Mesenchymal stem cell (in vitro differentiated cells and primary cell): ENCODE data around the gene EML1.

Experiments
- DNase-seq: peaks from one replicate; pipeline ENCODE4 v3.0.0-alpha.2; 2013
- H2AFZ ChIP-seq: one replicate; pipeline ENCODE4 v1.6.1; 2013; ENCODE audit warnings: low read depth, mild to moderate bottlenecking, control low read depth, inconsistent platforms, low read length, moderate library complexity
- H2AK5ac ChIP-seq: 2 replicates; pipeline ENCODE4 v1.6.1; 2013; ENCODE audit warnings: low read length, moderate library complexity, mild to moderate bottlenecking, inconsistent platforms; ENCODE audit not compliant: severe bottlenecking
- H2BK120ac ChIP-seq: one replicate; pipeline ENCODE4 v1.6.1; 2013; ENCODE audit warnings: low read depth, mild to moderate bottlenecking, inconsistent platforms, low read length, moderate library complexity
- H2BK12ac ChIP-seq, 2 experiments: one replicate each; pipeline ENCODE4 v1.6.1; 2013; ENCODE audit warnings: inconsistent platforms in 2 of 2, low read length in 2 of 2, mild to moderate bottlenecking in 2 of 2, moderate library complexity in 2 of 2, control low read depth in 1 of 2
- H2BK15ac ChIP-seq: one replicate; pipeline ENCODE4 v1.6.1; 2013; ENCODE audit warnings: mild to moderate bottlenecking, low read depth, inconsistent platforms; ENCODE audit not compliant: poor library complexity, severe bottlenecking
- H2BK5ac ChIP-seq: 2 replicates; pipeline ENCODE4 v1.6.1; 2013; ENCODE audit warnings: low read depth, mild to moderate bottlenecking, low read length, control low read depth, inconsistent platforms; ENCODE audit not compliant: poor library complexity, severe bottlenecking
- H3K14ac ChIP-seq, 2 experiments: one replicate each; pipeline ENCODE4 v1.6.1; 2013; ENCODE audit warnings: inconsistent platforms in 2 of 2, low read length in 2 of 2, control low read depth in 1 of 2, mild to moderate bottlenecking in 1 of 2, moderate library complexity in 1 of 2
- H3K18ac ChIP-seq, 2 experiments: one replicate each; pipeline ENCODE4 v1.6.1; 2013; ENCODE audit warnings: inconsistent platforms in 2 of 2, low read length in 2 of 2, control low read depth in 1 of 2, low read depth in 1 of 2, mild to moderate bottlenecking in 1 of 2
- H3K23ac ChIP-seq, 2 experiments: one replicate each; pipeline ENCODE4 v1.6.1; 2013; ENCODE audit warnings: inconsistent platforms in 2 of 2, low read length in 2 of 2, mild to moderate bottlenecking in 2 of 2, moderate library complexity in 2 of 2, control low read depth in 1 of 2
- H3K27ac ChIP-seq: 2 replicates; pipeline ENCODE4 v1.5.1; 2013; ENCODE audit warnings: mild to moderate bottlenecking, moderate library complexity, low read length, control low read depth, inconsistent platforms; ENCODE audit not compliant: poor library complexity, severe bottlenecking
- H3K27me3 ChIP-seq, 2 experiments: 2 replicates each; pipeline versions ENCODE4 v1.6.1 to v1.7.0; 2013; ENCODE audit warnings: low read length in 2 of 2, mild to moderate bottlenecking in 2 of 2, moderate library complexity in 2 of 2, control low read depth in 1 of 2, inconsistent platforms in 1 of 2; ENCODE audit not compliant: control insufficient read depth in 1 of 2, insufficient read depth in 1 of 2
- H3K36me3 ChIP-seq, 2 experiments: 2 replicates each; pipeline versions ENCODE4 v1.6.1 to v1.7.0; 2013; ENCODE audit warnings: low read length in 2 of 2, control low read depth in 1 of 2, inconsistent platforms in 1 of 2, low read depth in 1 of 2, mild to moderate bottlenecking in 1 of 2; ENCODE audit not compliant: insufficient read depth in 2 of 2, control insufficient read depth in 1 of 2
- H3K4ac ChIP-seq, 2 experiments: one replicate each; pipeline ENCODE4 v1.6.1; 2013; ENCODE audit warnings: inconsistent platforms in 2 of 2, low read length in 2 of 2, mild to moderate bottlenecking in 2 of 2, moderate library complexity in 2 of 2, control low read depth in 1 of 2, low read depth in 1 of 2
- H3K4me1 ChIP-seq: 2 replicates; pipeline ENCODE4 v1.6.1; 2013; ENCODE audit warnings: low read depth, low read length, control low read depth; ENCODE audit not compliant: control insufficient read depth, insufficient read depth
- H3K4me2 ChIP-seq: 2 replicates; pipeline ENCODE4 v1.6.1; 2013; ENCODE audit warnings: low read length, mild to moderate bottlenecking, inconsistent platforms; ENCODE audit not compliant: poor library complexity, severe bottlenecking
- H3K4me3 ChIP-seq, 2 experiments: 2 replicates each; pipeline versions ENCODE4 v1.5.1 to v1.7.0; 2013; ENCODE audit warnings: low read length in 2 of 2, mild to moderate bottlenecking in 2 of 2, control low read depth in 1 of 2, low read depth in 1 of 2; ENCODE audit not compliant: insufficient read depth in 1 of 2
- H3K79me1 ChIP-seq: replicated peaks from 2 replicates; pipeline ENCODE4 v1.6.1; 2013; ENCODE audit warnings: mild to moderate bottlenecking, control low read depth, low read length, inconsistent platforms; ENCODE audit not compliant: poor library complexity, severe bottlenecking
- H3K9ac ChIP-seq: 2 replicates; pipeline ENCODE4 v1.7.0; 2013; ENCODE audit warnings: mild to moderate bottlenecking, low read length, moderate library complexity
- H3K9me3 ChIP-seq: 2 replicates; pipeline ENCODE4 v1.7.0; 2013; ENCODE audit warnings: mild to moderate bottlenecking, low read length; ENCODE audit not compliant: control insufficient read depth
- H4K8ac ChIP-seq: one replicate; pipeline ENCODE4 v1.6.1; 2013; ENCODE audit warnings: inconsistent platforms, mild to moderate bottlenecking, low read length, moderate library complexity
- H4K91ac ChIP-seq: one replicate; pipeline ENCODE4 v1.6.1; 2013; ENCODE audit warnings: mild to moderate bottlenecking, low read length, inconsistent platforms
- WGBS: methylation state at CpG from one replicate; pipeline ENCODE4 v1.1.7; 2013; ENCODE audit warnings: mixed read lengths; 5-methylcytosine and 5-hydroxymethylcytosine counted together

The EML1 gene

GRCh38 chr14:99961826-99962518 is 168.8 kb downstream of the EML1 start:
- Histone ChIP-seq H3K4me2 (no peak overlapping the region), H2BK12ac (no peak overlapping the region), H3K14ac (no peak overlapping the region), H3K9ac (no peak overlapping the region), H4K8ac (no peak overlapping the region), H3K23ac (no peak overlapping the region), H2BK15ac (no peak overlapping the region), H3K4ac (no peak overlapping the region), H3K9me3 (no peaks in the 10 kb centered on the region), H3K4me3 (no peak overlapping the region), H2AK5ac (no peak overlapping the region), H3K27me3 (peaks cover 17 to 24% of the 10 kb centered on the region in 2 experiments), H2BK5ac (no peak overlapping the region), H3K36me3 (no peaks in the 10 kb centered on the region), H3K18ac (no peak overlapping the region), H2AFZ (no peak overlapping the region), H4K91ac (no peak overlapping the region), H3K79me1 (no peaks in the 10 kb centered on the region), H2BK120ac (no peak overlapping the region), H3K27ac (no peak overlapping the region), H3K4me1 (peaks cover 1% of the 10 kb centered on the region)
- 62% methylated on average over 16 of the region's 18 CpGs for WGBS
- DNase-seq = no peak

- Histone ChIP-seq H2BK5ac (no peak overlapping the region), H2AK5ac (no peak overlapping the region), H4K91ac (no peak overlapping the region), H3K4me3 (no peak overlapping the region), H3K4me2 (no peak overlapping the region), H3K18ac (no peak overlapping the region), H4K8ac (no peak overlapping the region), H3K9me3 (no peaks in the 10 kb centered on the region), H3K23ac (no peak overlapping the region), H3K14ac (no peak overlapping the region), H2AFZ (no peak overlapping the region), H2BK15ac (no peak overlapping the region), H3K36me3 (no peaks in the 10 kb centered on the region), H3K79me1 (no peaks in the 10 kb centered on the region), H3K4ac (no peak overlapping the region), H3K9ac (no peak overlapping the region), H2BK12ac (no peak overlapping the region), H2BK120ac (no peak overlapping the region), H3K27me3 (peaks cover 9 to 14% of the 10 kb centered on the region in 2 experiments), H3K4me1 (peaks cover 19% of the 10 kb centered on the region), H3K27ac (no peak overlapping the region)
- 92% methylated on average over 9 of the region's 9 CpGs for WGBS
- DNase-seq = no peak
These were observed 171.8 kb downstream of the EML1 start for GRCh38 chr14:99964979-99965378.

GRCh38 chr14:99966037-99966835 is 173.0 kb downstream of the EML1 start:
- Histone ChIP-seq H3K14ac (no peak overlapping the region), H2BK5ac (no peak overlapping the region), H2BK120ac (no peak overlapping the region), H4K91ac (no peak overlapping the region), H3K27ac (no peak overlapping the region), H2AK5ac (no peak overlapping the region), H3K4me2 (no peak overlapping the region), H3K79me1 (peaks cover 1% of the 10 kb centered on the region), H4K8ac (no peak overlapping the region), H3K4me3 (no peak overlapping the region), H3K4me1 (peaks cover 22% of the 10 kb centered on the region), H3K18ac (no peak overlapping the region), H3K9ac (no peak overlapping the region), H3K23ac (no peak overlapping the region), H2BK15ac (no peak overlapping the region), H3K36me3 (no peaks in the 10 kb centered on the region), H3K4ac (no peak overlapping the region), H3K9me3 (no peaks in the 10 kb centered on the region), H2BK12ac (no peak overlapping the region), H3K27me3 (peaks cover 4 to 6% of the 10 kb centered on the region in 2 experiments), H2AFZ (no peak overlapping the region)
- DNase-seq = no peak
- WGBS = 85% methylated on average over 23 of the region's 23 CpGs

GRCh38 chr14:99966912-99967311 is 173.7 kb downstream of the EML1 start:
- H2BK15ac ChIP-seq = no peak overlapping the region
- no peak overlapping the region for H3K23ac ChIP-seq
- no peak overlapping the region for H3K18ac ChIP-seq
- WGBS = 81% methylated on average over 12 of the region's 12 CpGs
- H3K79me1 ChIP-seq = peaks cover 1% of the 10 kb centered on the region
- no peak overlapping the region for H3K4ac ChIP-seq
- no peak overlapping the region for H4K91ac ChIP-seq
- H3K4me1 ChIP-seq = peaks cover 22% of the 10 kb centered on the region
- H3K27me3 ChIP-seq = peaks cover 4 to 6% of the 10 kb centered on the region in 2 experiments
- no peak overlapping the region for H4K8ac ChIP-seq
- H3K14ac ChIP-seq = no peak overlapping the region
- H2BK120ac ChIP-seq = no peak overlapping the region
- no peaks in the 10 kb centered on the region for H3K9me3 ChIP-seq
- H3K36me3 ChIP-seq = no peaks in the 10 kb centered on the region
- DNase-seq = no peak
- no peak overlapping the region for H3K4me2 ChIP-seq
- H2AFZ ChIP-seq = no peak overlapping the region
- peak overlapping the region; percentile 30 for H2AK5ac ChIP-seq
- H3K27ac ChIP-seq = no peak overlapping the region
- no peak overlapping the region for H3K4me3 ChIP-seq
- no peak overlapping the region for H2BK5ac ChIP-seq
- H2BK12ac ChIP-seq = no peak overlapping the region
- H3K9ac ChIP-seq = no peak overlapping the region
